Mononuclear cell (primary cell): ENCODE results near the gene LMX1B. TPM values are rescaled to one million over a fixed set of nuclear protein-coding genes. Genes with fewer than 3 reads are reported as not detected.
A peak's percentile ranks its signal among the peaks of the same experiment; 100 is the strongest.
"Not testable (repeated sequence)": the region's sequence is repeated elsewhere in the genome, so short reads cannot be mapped to it uniquely, and the experiment has no call there.

ENCODE experiments used
- H3K27me3 ChIP-seq: 2 replicates; pipeline ENCODE4 v1.6.0; 2011; ENCODE audit warnings: low read length, control low read depth; ENCODE audit not compliant: insufficient read depth
- H3K4me1 ChIP-seq: 2 replicates; pipeline ENCODE4 v1.5.1; 2011; ENCODE audit warnings: mild to moderate bottlenecking, low read length, control low read depth; ENCODE audit not compliant: insufficient read depth
- H3K4me3 ChIP-seq: 2 replicates; pipeline ENCODE4 v1.5.1; 2011; ENCODE audit warnings: mild to moderate bottlenecking, low read length, moderate library complexity
- H3K9me3 ChIP-seq: 2 replicates; pipeline ENCODE4 v1.5.1; 2011; ENCODE audit warnings: low read depth, mild to moderate bottlenecking, control low read depth, low read length
- total RNA-seq: library from RNA; depleted of rRNA; stranded (reverse); fragments of >200 nt; gene quantifications from one replicate; pipeline ENCODE4 v1.2.3, GENCODE V29; 2012

Gene LMX1B
- total RNA-seq, 1 donor: not detected

- H3K4me3 ChIP-seq: no peak overlapping the region
- no peaks in the 10 kb centered on the region for H3K27me3 ChIP-seq
- no peaks in the 10 kb centered on the region for H3K9me3 ChIP-seq
- H3K4me1 ChIP-seq: peaks cover 45% of the 10 kb centered on the region
These were observed 105.9 kb downstream of the LMX1B start for GRCh38 chr9:126719618-126720031.

DNA sequence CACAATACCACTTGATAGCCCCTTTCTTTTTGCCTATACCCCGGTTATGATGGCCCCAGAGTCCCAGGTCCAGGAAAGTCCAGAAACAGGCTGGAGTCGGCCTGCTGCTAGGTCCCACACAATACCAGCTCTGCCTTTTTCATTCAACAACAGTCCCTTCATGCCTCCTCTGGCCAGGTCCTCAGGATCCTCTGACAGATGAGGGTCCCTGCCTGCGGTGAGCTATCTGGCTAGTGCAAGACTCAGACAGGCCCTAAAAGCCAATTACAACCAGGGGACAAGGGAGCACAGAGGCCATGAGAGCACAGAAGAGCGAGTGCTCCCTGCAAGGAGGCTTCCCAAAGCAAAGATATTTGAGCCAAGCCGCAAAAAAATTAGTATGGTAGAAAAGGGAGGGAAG, 106.3 kb downstream of the LMX1B start:
- no peaks in the 10 kb centered on the region for H3K9me3 ChIP-seq
- no peak overlapping the region for H3K4me3 ChIP-seq
- peaks cover 45% of the 10 kb centered on the region for H3K4me1 ChIP-seq
- H3K27me3 ChIP-seq: no peaks in the 10 kb centered on the region

- H3K4me3 ChIP-seq: no peak overlapping the region
- H3K27me3 ChIP-seq: no peaks in the 10 kb centered on the region
- peaks cover 45% of the 10 kb centered on the region for H3K4me1 ChIP-seq
- H3K9me3 ChIP-seq: no peaks in the 10 kb centered on the region
These were observed 107.2 kb downstream of the LMX1B start for GRCh38 chr9:126720661-126721563.

DNA sequence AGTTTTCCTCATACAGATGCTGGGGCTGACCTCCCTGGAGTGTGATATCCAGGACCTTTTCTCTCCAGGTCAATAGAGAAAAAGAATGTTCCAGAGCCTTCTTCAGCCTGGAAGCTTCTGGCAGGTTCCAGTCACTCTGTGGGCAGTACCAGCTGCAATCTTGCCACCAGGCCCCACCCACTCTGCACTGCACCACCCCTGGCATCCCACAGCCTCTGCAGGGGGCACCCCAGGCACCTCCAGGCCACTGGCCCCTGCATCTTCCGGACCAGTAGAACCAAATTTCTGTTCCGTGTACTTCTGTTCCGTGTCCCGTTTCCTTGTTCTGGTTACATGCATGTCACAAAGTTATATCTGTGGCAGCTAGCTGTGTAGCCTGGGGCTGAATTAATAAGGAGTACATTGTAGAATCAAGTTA, 107.8 kb downstream of the LMX1B start:
- H3K27me3 ChIP-seq: no peaks in the 10 kb centered on the region
- H3K4me1 ChIP-seq: peaks cover 45% of the 10 kb centered on the region
- no peak overlapping the region for H3K4me3 ChIP-seq

GRCh38 chr9:126722252-126722921, 108.7 kb downstream of the LMX1B start:
- H3K27me3 ChIP-seq: no peaks in the 10 kb centered on the region
- peaks cover 45% of the 10 kb centered on the region for H3K4me1 ChIP-seq
- H3K9me3 ChIP-seq: no peaks in the 10 kb centered on the region
- peak overlapping the region; percentile 55 for H3K4me3 ChIP-seq

More for the DNA sequence above, 107.8 kb downstream of the LMX1B start:
- H3K9me3 ChIP-seq: no peaks in the 10 kb centered on the region

GRCh38 chr9:126722922-126723806, 109.4 kb downstream of the LMX1B start:
- Histone ChIP-seq H3K4me3 (peak overlapping the region; percentile 55), H3K27me3 (no peaks in the 10 kb centered on the region), H3K4me1 (peaks cover 45% of the 10 kb centered on the region), H3K9me3 (no peaks in the 10 kb centered on the region)

DNA sequence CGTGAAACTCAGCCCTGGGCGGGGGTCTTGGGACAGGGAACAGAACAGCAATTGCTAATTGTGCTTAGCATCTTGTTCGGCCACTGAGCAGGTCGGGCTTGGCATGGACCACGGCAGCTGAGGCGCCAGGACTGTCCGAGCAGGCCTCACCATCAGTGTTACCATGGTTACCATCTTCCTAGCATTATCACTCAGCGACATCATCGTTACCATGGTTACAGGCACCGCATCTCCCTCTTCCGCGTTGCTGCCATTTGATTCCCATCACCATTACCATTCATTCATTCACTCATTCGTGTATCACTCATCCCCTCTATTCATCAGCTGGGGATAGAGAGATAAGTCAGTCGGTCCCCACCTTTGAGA, 110.1 kb downstream of the LMX1B start:
- H3K27me3 ChIP-seq: no peaks in the 10 kb centered on the region
- peaks cover 41% of the 10 kb centered on the region for H3K4me1 ChIP-seq
- no peaks in the 10 kb centered on the region for H3K9me3 ChIP-seq
- peak overlapping the region; percentile 55 for H3K4me3 ChIP-seq

GRCh38 chr9:126724226-126724625, 110.5 kb downstream of the LMX1B start:
- Histone ChIP-seq H3K9me3 (no peaks in the 10 kb centered on the region), H3K4me1 (peaks cover 36% of the 10 kb centered on the region), H3K4me3 (no peak overlapping the region), H3K27me3 (no peaks in the 10 kb centered on the region)

- H3K4me3 ChIP-seq, H3K9me3 ChIP-seq, H3K27me3 ChIP-seq: not testable (repeated sequence)
- H3K4me1 ChIP-seq: peaks cover 24% of the 10 kb centered on the region
These were observed 111.8 kb downstream of the LMX1B start for GRCh38 chr9:126725485-126725884.

DNA sequence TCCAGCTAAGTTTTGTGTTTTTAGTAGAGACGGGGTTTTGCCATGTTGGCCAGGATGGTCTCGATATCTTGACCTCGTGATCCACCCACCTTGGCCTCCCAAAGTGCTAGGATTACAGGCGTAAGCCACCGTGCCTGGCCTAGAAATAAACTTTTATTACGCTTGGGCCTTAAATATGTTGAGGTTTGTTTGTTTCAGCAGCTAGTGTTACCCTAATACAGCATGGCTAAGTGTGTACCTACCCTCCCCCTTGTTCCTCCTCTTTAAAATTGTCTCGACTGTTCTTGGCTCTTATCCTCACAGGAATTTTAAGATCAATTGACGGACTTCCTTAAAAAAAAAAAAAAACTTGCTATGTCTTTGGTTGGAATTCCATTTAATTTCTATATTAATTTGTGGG, 114.5 kb downstream of the LMX1B start:
- not testable (repeated sequence) for H3K27me3 ChIP-seq, H3K4me1 ChIP-seq, H3K4me3 ChIP-seq, H3K9me3 ChIP-seq

DNA sequence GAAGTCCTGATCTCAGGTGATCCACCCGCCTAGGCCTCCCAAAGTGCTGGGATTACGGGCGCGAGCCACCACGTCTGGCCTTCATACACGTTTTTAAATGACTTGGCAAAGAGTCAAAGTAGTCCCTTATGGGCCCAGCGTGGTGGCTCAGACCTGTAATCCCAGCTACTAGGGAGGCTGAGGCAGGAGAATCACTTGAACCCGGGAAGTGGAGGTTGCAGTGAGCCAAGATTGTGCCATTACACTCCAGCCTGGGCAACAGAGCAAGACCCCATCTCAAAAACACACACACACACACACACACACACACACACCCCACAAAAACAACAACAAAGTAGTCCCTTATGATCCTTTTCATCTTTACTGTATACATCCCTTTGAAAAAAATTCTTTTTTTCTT, 116.9 kb downstream of the LMX1B start:
- H3K4me1 ChIP-seq, H3K9me3 ChIP-seq, H3K27me3 ChIP-seq, H3K4me3 ChIP-seq: not testable (repeated sequence)

DNA sequence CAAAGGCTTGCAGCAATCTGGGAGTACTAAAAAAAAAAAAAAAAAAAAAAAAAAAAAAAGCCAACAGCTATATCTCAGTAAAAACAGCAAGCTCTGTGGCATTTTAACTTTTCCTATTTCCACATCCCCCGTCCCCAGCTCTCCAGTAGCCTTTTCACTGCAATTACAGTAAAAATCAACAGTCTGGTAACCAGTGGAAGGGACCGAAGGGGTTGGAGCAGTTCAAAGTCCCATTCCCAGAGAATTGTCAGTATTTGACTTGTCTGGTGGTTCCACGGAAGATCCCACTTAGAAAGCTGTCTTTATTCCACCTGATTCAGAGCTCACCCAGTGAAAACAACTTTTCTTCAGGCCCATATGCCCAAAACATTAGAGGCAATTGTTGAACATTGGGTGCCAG, 119.3 kb downstream of the LMX1B start:
- no peak overlapping the region for H3K4me3 ChIP-seq
- no peaks in the 10 kb centered on the region for H3K4me1 ChIP-seq
- peaks cover 11% of the 10 kb centered on the region for H3K9me3 ChIP-seq
- H3K27me3 ChIP-seq: peaks cover 3% of the 10 kb centered on the region

- H3K4me1 ChIP-seq: no peaks in the 10 kb centered on the region
- H3K9me3 ChIP-seq: peaks cover 11% of the 10 kb centered on the region
- no peak overlapping the region for H3K4me3 ChIP-seq
- peaks cover 3% of the 10 kb centered on the region for H3K27me3 ChIP-seq
These were observed 121.1 kb downstream of the LMX1B start for GRCh38 chr9:126734877-126735276.

- Histone ChIP-seq H3K4me3 (no peak overlapping the region), H3K4me1 (no peaks in the 10 kb centered on the region), H3K9me3 (peaks cover 11% of the 10 kb centered on the region), H3K27me3 (peaks cover 3% of the 10 kb centered on the region)
These were observed 121.8 kb downstream of the LMX1B start for GRCh38 chr9:126735482-126735881.

DNA sequence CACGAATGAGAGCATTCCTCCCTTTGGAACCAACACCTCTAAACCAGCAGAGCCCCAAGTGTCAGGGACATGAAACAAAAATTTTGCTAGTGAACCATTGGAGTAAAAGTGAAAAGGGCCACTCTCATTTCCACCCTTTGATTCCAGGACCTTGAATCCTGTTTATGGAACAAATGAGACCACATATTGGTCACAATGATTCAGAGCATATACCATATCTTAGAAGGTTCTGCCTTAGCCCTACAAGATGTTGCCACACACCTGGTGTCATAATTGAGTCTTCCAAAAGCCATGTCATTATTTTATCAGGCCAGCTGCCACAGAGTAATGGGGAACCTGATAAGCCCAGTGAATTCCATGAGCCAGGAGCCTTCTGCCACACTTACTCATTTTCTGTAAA, 124.8 kb downstream of the LMX1B start:
- H3K4me1 ChIP-seq: no peaks in the 10 kb centered on the region
- H3K27me3 ChIP-seq: peaks cover 3% of the 10 kb centered on the region
- H3K4me3 ChIP-seq: no peak overlapping the region
- peaks cover 11% of the 10 kb centered on the region for H3K9me3 ChIP-seq
